HEK293 (cell line): ENCODE measurements around the gene QRICH1.

Source experiments
- CTCF ChIA-PET: fragments of 350-600 bp; formaldehyde crosslinking; extraction: SDS; loops from one replicate; lab custom pipeline; 2021; ENCODE audit warnings: antibody characterized with exemption; lab: Yijun Ruan, JAX
- POLR2A ChIA-PET: fragments of 300-600 bp; formaldehyde crosslinking; extraction: SDS; loops from one replicate; lab custom pipeline; 2020; ENCODE audit warnings: antibody characterized with exemption, inconsistent platforms; lab: Yijun Ruan, JAX
- H3K27ac ChIP-seq: fragments of 200-500 bp; sonication (Bioruptor generic); 2 replicates; pipeline ENCODE4 v1.5.1; 2014; ENCODE audit warnings: low read depth, low read length, control low read depth, inconsistent platforms; ENCODE audit errors: extremely low read depth
- H3K36me3 ChIP-seq, 2 experiments: fragments of 200-500 bp in 1 of 2; sonication (Bioruptor generic) in 1 of 2; 1 replicate in 1 of 2; 2 replicates in 1 of 2; pipeline ENCODE4 v1.5.1; 2014 to 2017; ENCODE audit warnings: inconsistent platforms in 2 of 2, low read length in 2 of 2; ENCODE audit not compliant: control insufficient read depth in 2 of 2, insufficient read depth in 1 of 2
- H3K4me1 ChIP-seq: fragments of 200-500 bp; sonication (Bioruptor generic); 2 replicates; pipeline ENCODE4 v1.5.1; 2014; ENCODE audit warnings: mild to moderate bottlenecking, low read length, inconsistent platforms; ENCODE audit not compliant: control insufficient read depth, insufficient read depth
- H3K4me3 ChIP-seq: 2 replicates; pipeline ENCODE4 v1.5.1; 2011; ENCODE audit warnings: low read depth, mild to moderate bottlenecking, control low read depth, low read length, moderate library complexity
- H3K9me3 ChIP-seq: fragments of 200-500 bp; sonication (Bioruptor generic); 2 replicates; pipeline ENCODE4 v1.5.1; 2014; ENCODE audit warnings: low read depth, low read length, inconsistent platforms; ENCODE audit not compliant: control insufficient read depth, insufficient read depth
- BCL11B ChIP-seq: fragments of 450-650 bp; formaldehyde crosslinking; IDR thresholded peaks from 2 replicates; pipeline ENCODE4 v1.5.1; 2016; ENCODE audit warnings: low read depth, missing biosample characterization, missing genetic modification characterization
- EGR2 ChIP-seq: fragments of 450-650 bp; formaldehyde crosslinking; IDR thresholded peaks from 2 replicates; pipeline ENCODE4 v1.5.1; 2016; ENCODE audit warnings: low read depth, missing biosample characterization, missing genetic modification characterization
- GLI2 ChIP-seq: fragments of 450-650 bp; formaldehyde crosslinking; IDR thresholded peaks from 2 replicates; pipeline ENCODE4; 2017; ENCODE audit warnings: missing biosample characterization, missing genetic modification characterization, low read depth, borderline replicate concordance
- GLIS1 ChIP-seq: fragments of 450-650 bp; formaldehyde crosslinking; IDR thresholded peaks from 2 replicates; pipeline ENCODE4 v1.5.1; 2016; ENCODE audit warnings: missing biosample characterization, missing genetic modification characterization
- GLIS2 ChIP-seq: fragments of 450-650 bp; formaldehyde crosslinking; IDR thresholded peaks from 2 replicates; pipeline ENCODE4 v1.5.1; 2016; ENCODE audit warnings: missing biosample characterization, missing genetic modification characterization
- HIC1 ChIP-seq: fragments of 450-650 bp; formaldehyde crosslinking; IDR thresholded peaks from 2 replicates; pipeline ENCODE4 v1.5.1; 2016; ENCODE audit warnings: missing biosample characterization, missing genetic modification characterization
- KLF17 ChIP-seq: fragments of 450-650 bp; formaldehyde crosslinking; IDR thresholded peaks from 2 replicates; pipeline ENCODE4 v1.5.1; 2016; ENCODE audit warnings: missing biosample characterization, missing genetic modification characterization
- PATZ1 ChIP-seq: fragments of 450-650 bp; formaldehyde crosslinking; IDR thresholded peaks from 2 replicates; pipeline ENCODE4 v1.5.1; 2016; ENCODE audit warnings: missing biosample characterization, missing genetic modification characterization
- PRDM10 ChIP-seq: fragments of 450-650 bp; formaldehyde crosslinking; IDR thresholded peaks from 2 replicates; pipeline ENCODE4 v1.5.1; 2016; ENCODE audit warnings: missing biosample characterization, missing genetic modification characterization
- SP2 ChIP-seq: fragments of 450-650 bp; formaldehyde crosslinking; IDR thresholded peaks from 2 replicates; pipeline ENCODE4 v1.5.1; 2016; ENCODE audit warnings: missing biosample characterization, missing genetic modification characterization
- TRIM28 ChIP-seq: IDR thresholded peaks from 2 replicates; pipeline ENCODE4 v1.6.1; 2011; ENCODE audit warnings: low read length, control low read depth, borderline replicate concordance
- ZBTB26 ChIP-seq: fragments of 450-650 bp; formaldehyde crosslinking; optimal IDR thresholded peaks from 2 replicates; pipeline ENCODE3; 2016; ENCODE audit warnings: missing biosample characterization, mild to moderate bottlenecking, missing genetic modification characterization
- ZBTB48 ChIP-seq: fragments of 450-650 bp; formaldehyde crosslinking; IDR thresholded peaks from 2 replicates; pipeline ENCODE4 v1.5.1; 2016; ENCODE audit warnings: missing biosample characterization, missing genetic modification characterization
- ZNF155 ChIP-seq: fragments of 450-650 bp; formaldehyde crosslinking; IDR thresholded peaks from 2 replicates; pipeline ENCODE4 v1.5.1; 2016; ENCODE audit warnings: missing biosample characterization, missing genetic modification characterization
- ZNF184 ChIP-seq: fragments of 450-650 bp; IDR thresholded peaks from 2 replicates; pipeline ENCODE4 v1.5.1; 2018; ENCODE audit warnings: missing biosample characterization, mild to moderate bottlenecking, missing genetic modification characterization
- ZNF423 ChIP-seq: fragments of 450-650 bp; formaldehyde crosslinking; IDR thresholded peaks from 2 replicates; pipeline ENCODE4 v1.5.1; 2016; ENCODE audit warnings: missing biosample characterization, missing genetic modification characterization
- ZNF513 ChIP-seq: fragments of 450-650 bp; IDR thresholded peaks from 2 replicates; pipeline ENCODE4 v1.5.1; 2018; ENCODE audit warnings: missing biosample characterization, missing genetic modification characterization
- ZNF544 ChIP-seq: fragments of 450-650 bp; formaldehyde crosslinking; IDR thresholded peaks from 2 replicates; pipeline ENCODE4 v1.5.0; 2017; ENCODE audit warnings: missing biosample characterization, missing genetic modification characterization
- ZNF76 ChIP-seq: fragments of 450-650 bp; formaldehyde crosslinking; IDR thresholded peaks from 2 replicates; pipeline ENCODE4; 2016; ENCODE audit warnings: low read depth, missing biosample characterization, missing genetic modification characterization, borderline replicate concordance

QRICH1 gene

GRCh38 chr3:49020330-49021212 lies 73.3 kb downstream of the QRICH1 start:
- peak overlapping the region; percentile 92 for H3K4me3 ChIP-seq
- H3K27ac ChIP-seq: peak overlapping the region; percentile 93; the same call in 1 of the 2 replicates
- no peaks in the 10 kb centered on the region for H3K9me3 ChIP-seq
- CTCF ChIA-PET: interaction anchor here (0.6 to 2.1 kb wide), 4 partner anchors 10 to 36 kb away, joined by 3 to 6 read pairs (median 4); partner anchors contain the start of gene P4HTM
- no peaks in the 10 kb centered on the region for H3K4me1 ChIP-seq
- peaks cover 0 to 43% of the 10 kb centered on the region in 2 experiments; a peak in 1 of 3 replicates for H3K36me3 ChIP-seq
- POLR2A ChIA-PET: interaction anchor here (0.6 to 10.4 kb wide), 12 partner anchors 8 to 304 kb away, joined by 3 to 141 read pairs (median 6); partner anchors contain the start of genes ARIH2, IMPDH2, IP6K2 and P4HTM
- TF ChIP-seq HIC1 (tag by site-specific recombination) (no peak), BCL11B (tag by site-specific recombination) (0 out of 2 replicates have a peak, but pooled peaks have one; percentile 14), SP2 (tag by site-specific recombination) (peak; percentile 39; the same call in 1 of the 2 replicates), PATZ1 (tag by site-specific recombination) (peak; percentile 62; the same call in 1 of the 2 replicates), ZNF513 (tag by site-specific recombination) (no peak), GLIS2 (peak; percentile 86), ZNF184 (tag by site-specific recombination) (no peak), EGR2 (tag by site-specific recombination) (peak; percentile 48; the same call in 1 of the 2 replicates), ZNF544 (tag by site-specific recombination) (no peak), ZNF155 (tag by site-specific recombination) (no peak), GLIS1 (peak; percentile 83), ZBTB48 (no peak), GLI2 (tag by site-specific recombination) (no peak), ZNF423 (0 out of 2 replicates have a peak, but pooled peaks have one; percentile 11), ZNF76 (peak; percentile 64; the same call in 1 of the 2 replicates), PRDM10 (peak; percentile 97), ZBTB26 (tag by site-specific recombination) (peak; percentile 70), KLF17 (tag by site-specific recombination) (0 out of 2 replicates have a peak, but pooled peaks have one; percentile 24), TRIM28 (no peak)
